NB4 (cell line): ENCODE results near the gene SBF1.
"Not testable (repeated sequence)": the region's sequence is repeated elsewhere in the genome, so short reads cannot be mapped to it uniquely, and the experiment has no call there.

Experiments used
- DNase-seq: peaks from one replicate; pipeline ENCODE4 v3.0.0; 2010; ENCODE audit warnings: low read depth
- H3K4me3 ChIP-seq: one replicate; pipeline ENCODE4 v1.5.1; 2011; ENCODE audit warnings: mild to moderate bottlenecking, low read depth, low read length, moderate library complexity
- MYC ChIP-seq: IDR thresholded peaks from 2 replicates; pipeline ENCODE4 v1.6.1; 2011; ENCODE audit warnings: low read depth, low read length
- POLR2A ChIP-seq: IDR thresholded peaks from 2 replicates; pipeline ENCODE4 v1.6.1; 2011; ENCODE audit warnings: mild to moderate bottlenecking; ENCODE audit not compliant: insufficient read length; ENCODE audit errors: extremely low read depth
- TF ChIP-seq, protein P1 (sequence below): IDR thresholded peaks from 2 replicates; pipeline ENCODE4 v1.6.1; 2011; ENCODE audit warnings: low read depth, low read length
- TF ChIP-seq, protein P2 (sequence below): IDR thresholded peaks from one replicate; pipeline ENCODE4 v1.5.1; 2012; ENCODE audit warnings: low read depth, low read length

SBF1 gene

GRCh38 chr22:50435291-50436014 is 39.4 kb downstream of the SBF1 start:
- DNase-seq = no peak
- no peak overlapping the region for H3K4me3 ChIP-seq
- TF ChIP-seq MYC (no peak), POLR2A (no peak)
- TF ChIP-seq, protein P1, sequence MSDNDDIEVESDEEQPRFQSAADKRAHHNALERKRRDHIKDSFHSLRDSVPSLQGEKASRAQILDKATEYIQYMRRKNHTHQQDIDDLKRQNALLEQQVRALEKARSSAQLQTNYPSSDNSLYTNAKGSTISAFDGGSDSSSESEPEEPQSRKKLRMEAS = no peak
- TF ChIP-seq, protein P2, sequence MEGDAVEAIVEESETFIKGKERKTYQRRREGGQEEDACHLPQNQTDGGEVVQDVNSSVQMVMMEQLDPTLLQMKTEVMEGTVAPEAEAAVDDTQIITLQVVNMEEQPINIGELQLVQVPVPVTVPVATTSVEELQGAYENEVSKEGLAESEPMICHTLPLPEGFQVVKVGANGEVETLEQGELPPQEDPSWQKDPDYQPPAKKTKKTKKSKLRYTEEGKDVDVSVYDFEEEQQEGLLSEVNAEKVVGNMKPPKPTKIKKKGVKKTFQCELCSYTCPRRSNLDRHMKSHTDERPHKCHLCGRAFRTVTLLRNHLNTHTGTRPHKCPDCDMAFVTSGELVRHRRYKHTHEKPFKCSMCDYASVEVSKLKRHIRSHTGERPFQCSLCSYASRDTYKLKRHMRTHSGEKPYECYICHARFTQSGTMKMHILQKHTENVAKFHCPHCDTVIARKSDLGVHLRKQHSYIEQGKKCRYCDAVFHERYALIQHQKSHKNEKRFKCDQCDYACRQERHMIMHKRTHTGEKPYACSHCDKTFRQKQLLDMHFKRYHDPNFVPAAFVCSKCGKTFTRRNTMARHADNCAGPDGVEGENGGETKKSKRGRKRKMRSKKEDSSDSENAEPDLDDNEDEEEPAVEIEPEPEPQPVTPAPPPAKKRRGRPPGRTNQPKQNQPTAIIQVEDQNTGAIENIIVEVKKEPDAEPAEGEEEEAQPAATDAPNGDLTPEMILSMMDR = no peak

DNA sequence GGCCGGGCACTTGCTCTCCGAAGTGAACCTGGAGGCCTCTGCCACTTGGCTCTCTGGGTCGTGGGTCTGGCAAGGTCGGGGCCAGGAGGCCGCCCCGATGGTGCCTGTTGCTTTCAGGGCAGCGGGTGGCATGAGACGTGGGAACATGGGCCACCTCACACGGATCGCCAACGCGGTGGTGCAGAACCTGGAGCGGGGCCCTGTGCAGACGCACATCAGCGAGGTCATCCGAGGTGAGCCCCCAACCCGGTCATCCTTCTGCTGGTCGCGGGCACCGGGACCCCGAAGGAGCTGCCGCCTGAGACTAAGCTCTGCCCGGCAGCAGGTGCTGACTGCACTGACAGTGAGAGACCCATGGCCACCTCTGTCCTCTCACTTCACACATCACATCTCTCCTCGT is 40.0 kb downstream of the SBF1 start:
- H3K4me3 ChIP-seq = no peak overlapping the region
- no peak for DNase-seq
- TF ChIP-seq POLR2A (no peak), MYC (no peak)
- TF ChIP-seq, protein P1 = no peak
- TF ChIP-seq, protein P2 = no peak

GRCh38 chr22:50432877-50433510 is 41.8 kb downstream of the SBF1 start:
- not testable (repeated sequence) for DNase-seq

GRCh38 chr22:50432131-50432876 is 42.5 kb downstream of the SBF1 start:
- no peak for DNase-seq
- TF ChIP-seq, protein P1 = no peak
- TF ChIP-seq, protein P2 = no peak
- no peak for TF ChIP-seq POLR2A
- no peak for TF ChIP-seq MYC

More at GRCh38 chr22:50432877-50433510, 41.8 kb downstream of the SBF1 start:
- not testable (repeated sequence) for H3K4me3 ChIP-seq

DNA sequence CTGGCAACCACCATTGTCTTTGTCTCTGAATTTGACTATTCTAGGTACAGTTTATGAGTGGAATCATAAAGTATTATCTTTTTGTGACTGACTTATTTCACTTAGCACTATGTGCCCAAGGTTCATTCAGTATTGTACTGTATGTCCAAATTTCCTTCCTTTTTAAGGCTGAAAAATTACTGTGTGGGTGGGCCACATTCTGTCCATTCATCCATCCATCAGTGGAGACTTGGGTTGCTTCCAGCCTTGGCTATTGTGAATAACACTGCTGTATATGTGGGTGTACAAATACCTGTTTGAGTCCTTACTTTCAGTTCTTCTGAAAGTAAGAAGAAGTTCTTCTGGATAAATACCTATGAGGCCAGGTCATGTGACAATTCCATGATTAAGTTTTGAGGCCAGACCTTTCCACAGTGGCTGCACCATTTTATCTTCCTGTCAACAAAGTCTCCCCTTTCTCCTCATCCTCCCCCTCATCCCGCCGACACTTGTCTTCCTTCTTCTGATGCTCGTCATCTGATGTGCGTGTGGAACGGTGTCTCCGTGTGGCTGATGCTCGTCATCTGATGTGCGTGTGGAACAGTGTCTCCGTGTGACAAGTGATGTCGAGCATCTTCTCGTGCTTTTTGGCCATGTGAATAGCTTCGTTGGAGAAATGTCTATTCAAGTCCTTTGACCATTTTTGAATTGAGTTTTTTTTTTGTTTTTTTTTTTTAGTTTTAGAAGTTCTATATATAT is 49.5 kb downstream of the SBF1 start:
- no peak for DNase-seq
- TF ChIP-seq, protein P1 = no peak
- TF ChIP-seq POLR2A (no peak), MYC (no peak)
- TF ChIP-seq, protein P2 = no peak
- H3K4me3 ChIP-seq = no peak overlapping the region

More at GRCh38 chr22:50432131-50432876, 42.5 kb downstream of the SBF1 start:
- H3K4me3 ChIP-seq = no peak overlapping the region
